Fibroblast of lung (primary cell): ENCODE results near the gene PITX3. TPM values are rescaled to one million over a fixed set of nuclear protein-coding genes. Genes with fewer than 3 reads are reported as not detected.

Source experiments
- DNase-seq, 2 donors: peaks; one replicate each; pipeline versions ENCODE4 v3.0.0 to v3.0.0-alpha.2; 2010; ENCODE audit warnings: low read depth in 2 of 2
- H2AFZ ChIP-seq: 2 replicates; pipeline ENCODE4 v1.5.1; 2012; ENCODE audit warnings: low read length, control low read depth, inconsistent platforms
- H3K27ac ChIP-seq: 2 replicates; pipeline ENCODE4 v1.5.1; 2011; ENCODE audit warnings: low read length, control low read depth; ENCODE audit not compliant: insufficient read depth
- H3K27me3 ChIP-seq: 2 replicates; pipeline ENCODE4 v1.5.1; 2011; ENCODE audit warnings: mild to moderate bottlenecking, low read length; ENCODE audit not compliant: control insufficient read depth, insufficient read depth
- H3K36me3 ChIP-seq: 2 replicates; pipeline ENCODE4 v1.5.1; 2011; ENCODE audit warnings: low read length; ENCODE audit not compliant: control insufficient read depth, insufficient read depth
- H3K4me1 ChIP-seq: 2 replicates; pipeline ENCODE4 v1.5.1; 2011; ENCODE audit warnings: low read length; ENCODE audit not compliant: control insufficient read depth, insufficient read depth; ENCODE audit errors: extremely low read depth
- H3K4me2 ChIP-seq: 2 replicates; pipeline ENCODE4 v1.5.1; 2011; ENCODE audit warnings: low read length, control low read depth; ENCODE audit not compliant: insufficient read depth; ENCODE audit errors: extremely low read depth
- H3K4me3 ChIP-seq, 4 experiments: fragments of 200-600 bp in 1 of 4; sonication (generic) in 1 of 4; replicated peaks in 1 of 4; 2 replicates each; pipeline ENCODE4 v1.5.1; 2011 to 2016; ENCODE audit warnings: low read length in 4 of 4, low read depth in 3 of 4, mild to moderate bottlenecking in 3 of 4, control low read depth in 2 of 4, inconsistent platforms in 1 of 4, mixed read lengths in 1 of 4; ENCODE audit not compliant: insufficient read depth in 1 of 4; ENCODE audit errors: control extremely low read depth in 1 of 4
- H3K79me2 ChIP-seq: 2 replicates; pipeline ENCODE4 v1.5.1; 2012; ENCODE audit warnings: mild to moderate bottlenecking, low read length, inconsistent platforms; ENCODE audit not compliant: control insufficient read depth, insufficient read depth
- H3K9ac ChIP-seq: 2 replicates; pipeline ENCODE4 v1.5.1; 2011; ENCODE audit warnings: mild to moderate bottlenecking, low read length, control low read depth; ENCODE audit not compliant: insufficient read depth
- H3K9me3 ChIP-seq: 2 replicates; pipeline ENCODE4 v1.5.1; 2012; ENCODE audit warnings: low read depth, low read length; ENCODE audit not compliant: control insufficient read depth, insufficient read depth
- H4K20me1 ChIP-seq: 2 replicates; pipeline ENCODE4 v1.5.1; 2011; ENCODE audit warnings: low read length; ENCODE audit not compliant: control insufficient read depth, insufficient read depth; ENCODE audit errors: extremely low read depth
- EZH2 ChIP-seq: IDR thresholded peaks from 2 replicates; pipeline ENCODE4 v1.5.1; 2012; ENCODE audit warnings: low read length, control low read depth, mild to moderate bottlenecking; ENCODE audit errors: missing control alignments
- polyA plus RNA-seq, 2 donors: library from polyadenylated mRNA; depleted of rRNA in 1 of 2; stranded (reverse) in 1 of 2; unstranded in 1 of 2; fragments of >200 nt; gene quantifications; 2 replicates each; pipeline ENCODE4 v1.2.1, GENCODE V29; 2011 to 2012; ENCODE audit warnings: missing spikeins in 1 of 2
- total RNA-seq: library from RNA; depleted of rRNA; stranded (reverse); fragments of >200 nt; gene quantifications from 2 replicates; pipeline ENCODE4 v1.2.1, GENCODE V29; 2014
- TF ChIP-seq, protein P1 (sequence below), 2 donors: IDR thresholded peaks in 1 of 2; conservative IDR thresholded peaks in 1 of 2; 1 replicate in 1 of 2; 2 replicates in 1 of 2; pipeline ENCODE4 v1.5.1; 2011 to 2012; ENCODE audit warnings: low read length in 2 of 2, control low read depth in 1 of 2, inconsistent platforms in 1 of 2, low read depth in 1 of 2, mild to moderate bottlenecking in 1 of 2

The PITX3 gene
- total and polyA plus RNA-seq, 2 donors (not counting 1 experiment from before 2014, with no cell fraction given), result not detected

DNA sequence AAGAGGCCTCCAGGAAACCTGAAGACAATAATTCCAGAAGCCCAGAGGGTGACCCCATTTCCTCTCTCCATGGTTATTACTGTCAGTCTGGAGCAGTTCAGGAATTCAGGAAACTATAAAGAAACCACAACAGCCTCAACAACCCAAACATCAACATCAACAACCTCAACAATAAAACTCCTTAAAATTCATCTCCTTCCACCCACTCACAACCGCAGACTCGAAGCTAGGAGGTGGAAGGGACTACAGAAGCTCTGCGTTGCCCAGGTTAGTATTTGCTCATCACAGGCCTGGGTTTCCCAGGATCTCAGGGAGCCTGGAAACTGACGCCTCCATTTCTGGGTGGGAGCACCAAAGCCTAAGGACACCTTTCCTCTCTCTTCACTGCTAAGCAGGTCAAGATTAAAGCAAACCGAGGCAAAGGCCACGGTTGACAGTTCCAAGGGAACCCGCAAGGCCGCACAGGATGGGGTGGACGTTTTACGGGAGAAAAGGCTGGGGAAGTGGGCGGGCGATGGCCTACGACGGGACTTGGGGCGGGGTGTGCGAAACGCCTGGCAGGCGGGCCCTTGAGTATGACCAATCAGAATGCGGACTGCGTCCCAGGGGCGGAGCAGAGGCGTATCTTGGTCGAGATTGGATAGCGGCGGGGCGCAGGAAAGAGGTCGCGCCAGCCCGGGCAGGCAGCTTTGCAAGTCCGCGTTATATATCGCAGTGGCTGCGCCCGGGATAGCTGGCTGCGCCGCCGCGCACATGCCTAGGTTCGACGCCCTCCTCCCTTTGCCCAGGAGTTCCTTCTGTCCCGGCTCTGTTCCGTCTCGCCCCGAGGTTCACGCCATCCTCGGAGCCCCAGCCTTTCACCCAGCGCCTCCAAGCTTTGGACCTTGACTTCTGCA, 15.4 kb downstream of the PITX3 start, which contains the start of gene ELOVL3:
Gene ELOVL3 (plus strand): TSS at position 654 of the 896 bp plus-strand sequence. CDS start 250 bp downstream, outside the sequence.
- Histone ChIP-seq H3K27ac (no peak within 1 kb of the TSS), H3K9ac (peak within 1 kb of the TSS; percentile 30), H2AFZ (peak within 1 kb of the TSS; percentile 99)

DNA sequence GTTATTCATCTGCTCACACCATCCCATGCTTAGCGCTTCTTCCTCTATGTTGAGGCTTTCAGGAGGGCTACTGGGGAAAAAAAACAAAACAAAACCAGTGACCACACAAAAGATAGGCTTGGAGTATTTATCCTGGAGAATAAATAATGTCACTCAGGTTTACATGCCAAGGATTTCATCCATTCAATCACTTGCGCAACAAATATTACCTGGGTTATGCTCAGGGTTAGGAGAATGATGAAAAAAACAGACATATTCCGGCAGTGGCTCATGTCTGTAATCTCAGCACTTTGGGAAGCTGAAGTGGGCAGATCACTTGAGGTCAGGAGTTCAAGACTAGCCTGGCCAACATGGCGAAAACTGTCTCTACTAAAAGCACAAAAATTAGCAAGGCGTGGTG, 18.5 kb downstream of the PITX3 start:
- Histone ChIP-seq H3K36me3 (no peaks in the 10 kb centered on the region), H3K4me3 (no peak overlapping the region), H3K27me3 (peaks cover 10% of the 10 kb centered on the region), H3K4me2 (no peak overlapping the region), H2AFZ (no peak overlapping the region), H3K4me1 (peaks cover 6% of the 10 kb centered on the region), H4K20me1 (no peaks in the 10 kb centered on the region), H3K9ac (no peak overlapping the region), H3K9me3 (no peaks in the 10 kb centered on the region), H3K79me2 (no peaks in the 10 kb centered on the region), H3K27ac (no peak overlapping the region)
- TF ChIP-seq EZH2, result no peak
- TF ChIP-seq, protein P1, sequence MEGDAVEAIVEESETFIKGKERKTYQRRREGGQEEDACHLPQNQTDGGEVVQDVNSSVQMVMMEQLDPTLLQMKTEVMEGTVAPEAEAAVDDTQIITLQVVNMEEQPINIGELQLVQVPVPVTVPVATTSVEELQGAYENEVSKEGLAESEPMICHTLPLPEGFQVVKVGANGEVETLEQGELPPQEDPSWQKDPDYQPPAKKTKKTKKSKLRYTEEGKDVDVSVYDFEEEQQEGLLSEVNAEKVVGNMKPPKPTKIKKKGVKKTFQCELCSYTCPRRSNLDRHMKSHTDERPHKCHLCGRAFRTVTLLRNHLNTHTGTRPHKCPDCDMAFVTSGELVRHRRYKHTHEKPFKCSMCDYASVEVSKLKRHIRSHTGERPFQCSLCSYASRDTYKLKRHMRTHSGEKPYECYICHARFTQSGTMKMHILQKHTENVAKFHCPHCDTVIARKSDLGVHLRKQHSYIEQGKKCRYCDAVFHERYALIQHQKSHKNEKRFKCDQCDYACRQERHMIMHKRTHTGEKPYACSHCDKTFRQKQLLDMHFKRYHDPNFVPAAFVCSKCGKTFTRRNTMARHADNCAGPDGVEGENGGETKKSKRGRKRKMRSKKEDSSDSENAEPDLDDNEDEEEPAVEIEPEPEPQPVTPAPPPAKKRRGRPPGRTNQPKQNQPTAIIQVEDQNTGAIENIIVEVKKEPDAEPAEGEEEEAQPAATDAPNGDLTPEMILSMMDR (conservative IDR thresholded peaks at IDR 0.05 in 1 of 2, IDR thresholded peaks at IDR 0.05 in 1 of 2; ENCODE audit: low read depth in 1 of 2, low read length in 2 of 2), result no peak
- no peak for DNase-seq

More for the DNA sequence above, 15.4 kb downstream of the PITX3 start, which contains the start of gene ELOVL3:
- Histone ChIP-seq H4K20me1 (no peaks in the 10 kb centered on the region), H3K9me3 (no peaks in the 10 kb centered on the region), H3K4me2 (peak within 1 kb of the TSS; percentile 62), H3K36me3 (no peaks in the 10 kb centered on the region), H3K79me2 (no peaks in the 10 kb centered on the region), H3K27me3 (peaks cover 25% of the 10 kb centered on the region), H3K4me1 (peaks cover 11% of the 10 kb centered on the region), H3K4me3 (peak within 1 kb of the TSS in 3 of 4 experiments; percentile 16 to 44 (median 30))
- TF ChIP-seq, protein P1 (conservative IDR thresholded peaks at IDR 0.05 in 1 of 2, IDR thresholded peaks at IDR 0.05 in 1 of 2; ENCODE audit: low read depth in 1 of 2, low read length in 2 of 2), result no peak
- no peak for TF ChIP-seq EZH2
- peak; percentile 92 to 94 for DNase-seq

DNA sequence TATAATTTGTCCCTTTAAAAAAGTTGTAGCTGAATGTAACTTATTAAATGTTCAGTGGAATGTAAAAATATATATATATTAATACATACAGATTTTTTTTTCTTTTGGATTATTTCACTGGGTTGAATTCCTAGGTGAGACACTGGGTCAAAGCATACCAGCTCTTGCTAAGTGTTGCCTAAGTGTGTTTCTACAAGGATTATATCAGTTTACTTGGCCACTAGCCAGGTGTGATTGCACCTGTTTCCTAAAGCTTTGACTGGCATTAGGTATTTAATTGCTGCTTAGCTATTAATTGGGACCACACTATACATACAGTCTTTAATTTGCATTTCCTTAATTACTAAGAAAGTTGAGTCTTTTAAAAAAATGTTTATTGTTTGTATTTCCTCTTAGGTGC, 20.7 kb downstream of the PITX3 start:
- Histone ChIP-seq H3K27ac (no peak overlapping the region), H3K79me2 (no peaks in the 10 kb centered on the region), H3K9ac (no peak overlapping the region), H3K27me3 (no peaks in the 10 kb centered on the region), H3K36me3 (no peaks in the 10 kb centered on the region), H3K9me3 (no peaks in the 10 kb centered on the region), H3K4me3 (no peak overlapping the region), H3K4me1 (peaks cover 2% of the 10 kb centered on the region), H2AFZ (no peak overlapping the region), H4K20me1 (no peaks in the 10 kb centered on the region), H3K4me2 (no peak overlapping the region)
- TF ChIP-seq EZH2, result no peak
- DNase-seq, result no peak
